Lung (tissue), 12 donors: Measurements from ENCODE around the gene DLK2. TPM values are rescaled to one million over a fixed set of nuclear protein-coding genes. Genes with fewer than 3 reads are reported as not detected.

Experiments
- ATAC-seq: fragments of 200-7000 bp; cut with Tn5 transposase; one replicate; pipeline ENCODE4 v1.9.1; 2020; ENCODE audit warnings: moderate number of reproducible peaks; ENCODE audit not compliant: insufficient read depth, low FRiP score
- DNase-seq, 3 donors: peaks; one replicate each; pipeline ENCODE4 v3.0.0-alpha.2; 2013 to 2017
- H3K27ac ChIP-seq, 2 donors: one replicate each; pipeline ENCODE4 v1.5.1; 2013; ENCODE audit warnings: mild to moderate bottlenecking in 2 of 2, moderate library complexity in 2 of 2, control low read depth in 1 of 2, inconsistent platforms in 1 of 2, low read depth in 1 of 2, low read length in 1 of 2
- H3K27me3 ChIP-seq, 3 donors: one replicate each; pipeline ENCODE4 v1.5.1; 2013; ENCODE audit warnings: low read length in 2 of 3; ENCODE audit not compliant: control insufficient read depth in 3 of 3, insufficient read depth in 3 of 3
- H3K36me3 ChIP-seq, 4 donors: one replicate each; pipeline ENCODE4 v1.5.1; 2013; ENCODE audit warnings: low read length in 4 of 4, mild to moderate bottlenecking in 1 of 4, moderate library complexity in 1 of 4; ENCODE audit not compliant: control insufficient read depth in 4 of 4, insufficient read depth in 4 of 4
- H3K4me1 ChIP-seq, 5 donors: one replicate each; pipeline ENCODE4 v1.5.1; 2013; ENCODE audit warnings: low read length in 5 of 5, mild to moderate bottlenecking in 2 of 5, moderate library complexity in 1 of 5; ENCODE audit not compliant: control insufficient read depth in 5 of 5, insufficient read depth in 5 of 5
- H3K4me3 ChIP-seq: one replicate; pipeline ENCODE4 v1.5.1; 2013; ENCODE audit warnings: mild to moderate bottlenecking, control low read depth, moderate library complexity
- H3K9ac ChIP-seq, 2 donors: one replicate each; pipeline ENCODE4 v1.5.1; 2013; ENCODE audit warnings: low read length in 2 of 2, control low read depth in 1 of 2; ENCODE audit not compliant: insufficient read depth in 1 of 2
- H3K9me3 ChIP-seq, 4 donors: one replicate each; pipeline ENCODE4 v1.5.1; 2013; ENCODE audit warnings: low read length in 3 of 4, mild to moderate bottlenecking in 1 of 4, moderate library complexity in 1 of 4; ENCODE audit not compliant: control insufficient read depth in 4 of 4, insufficient read depth in 3 of 4
- CTCF ChIP-seq: IDR thresholded peaks from 2 replicates; pipeline ENCODE4 v1.5.1; 2012; ENCODE audit warnings: mild to moderate bottlenecking; ENCODE audit errors: control extremely low read depth, extremely low read depth
- WGBS, 2 donors: extraction: QIAGEN DNeasy Blood & Tissue Kit; methylation state at CpG; one replicate each; pipeline ENCODE4 v1.1.7; 2013; 5-methylcytosine and 5-hydroxymethylcytosine counted together
- polyA plus RNA-seq, 2 donors: library from polyadenylated mRNA; stranded (reverse); fragments of 200-250 nt; gene quantifications; one replicate each; pipeline ENCODE4 v1.2.1, GENCODE V29; 2013
- total RNA-seq, 2 donors: library from RNA; depleted of rRNA in 1 of 2; stranded (reverse); fragments of >200 nt in 1 of 2; gene quantifications; one replicate each; pipeline ENCODE4 v1.2.1, GENCODE V29; 2014 to 2021
- donor health status: control.
- donor health status: control.
- donor health status: Bipolar disorder and iron deficiency.
- donor health status: healthy.
- donor health status: DM: yes; HTN: yes; CAD: no.

The DLK2 gene
- total and polyA plus RNA-seq, 4 donors: 1.1 to 2.6 (median 1.3) TPM

- peaks cover 5 to 37% (median 12%) of the 10 kb centered on the region in 5 donors for H3K4me1 ChIP-seq
- H3K4me3 ChIP-seq: no peak overlapping the region
- DNase-seq: no peak
- TF ChIP-seq CTCF: no peak
- ATAC-seq: no peak
- H3K27me3 ChIP-seq: no peaks in the 10 kb centered on the region
- no peak overlapping the region for H3K9ac ChIP-seq
- H3K27ac ChIP-seq: no peak overlapping the region
- H3K36me3 ChIP-seq: peaks cover 2 to 16% (median 16%) of the 10 kb centered on the region in 4 donors
- 92 to 93% methylated on average over 4 of the region's 4 CpGs for WGBS, 2 donors
- no peaks in the 10 kb centered on the region for H3K9me3 ChIP-seq
Observed at GRCh38 chr6:43494766-43495165, 39.4 kb upstream of the DLK2 start.

DNA sequence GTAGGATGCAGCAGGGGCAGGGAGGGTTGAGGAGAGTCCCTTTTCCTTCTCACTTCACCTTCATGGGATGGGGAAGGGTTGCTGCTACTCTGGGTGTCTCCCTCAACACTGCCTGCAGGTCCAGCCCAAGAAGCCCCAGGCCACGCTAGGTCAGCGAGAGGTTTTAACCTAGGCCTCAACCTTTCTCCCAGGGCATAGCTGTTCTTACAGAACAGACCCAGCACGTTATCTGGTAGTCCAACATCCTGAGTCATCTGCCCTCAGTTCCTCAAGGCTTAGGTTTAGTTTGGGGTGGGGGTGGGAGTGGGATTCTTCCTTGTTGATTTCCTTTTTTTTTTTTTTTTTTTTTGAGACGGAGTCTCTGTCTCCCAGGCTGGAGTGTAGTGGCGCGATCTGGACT is 39.0 kb upstream of the DLK2 start:
- Histone ChIP-seq H3K9me3 (no peaks in the 10 kb centered on the region), H3K4me3 (no peak overlapping the region), H3K9ac (no peak overlapping the region), H3K36me3 (peaks cover 2 to 13% (median 12%) of the 10 kb centered on the region in 4 donors), H3K27ac (no peak overlapping the region), H3K4me1 (peaks cover 5 to 37% (median 12%) of the 10 kb centered on the region in 5 donors), H3K27me3 (no peaks in the 10 kb centered on the region)
- DNase-seq (no peak), ATAC-seq (no peak)
- WGBS, 2 donors: 92 to 95% methylated on average over 6 of the region's 6 CpGs
- no peak for TF ChIP-seq CTCF

- ATAC-seq: no peak
- Histone ChIP-seq H3K9me3 (no peaks in the 10 kb centered on the region), H3K27me3 (no peaks in the 10 kb centered on the region), H3K36me3 (peaks cover 2 to 8% (median 7%) of the 10 kb centered on the region in 4 donors), H3K4me1 (peaks cover 5 to 33% (median 12%) of the 10 kb centered on the region in 5 donors), H3K4me3 (no peak overlapping the region), H3K27ac (no peak overlapping the region), H3K9ac (no peak overlapping the region)
- 93 to 96% methylated on average over 7 of the region's 7 CpGs for WGBS, 2 donors
- no peak for DNase-seq
- no peak for TF ChIP-seq CTCF
Observed at GRCh38 chr6:43493833-43494232, 38.5 kb upstream of the DLK2 start.

DNA sequence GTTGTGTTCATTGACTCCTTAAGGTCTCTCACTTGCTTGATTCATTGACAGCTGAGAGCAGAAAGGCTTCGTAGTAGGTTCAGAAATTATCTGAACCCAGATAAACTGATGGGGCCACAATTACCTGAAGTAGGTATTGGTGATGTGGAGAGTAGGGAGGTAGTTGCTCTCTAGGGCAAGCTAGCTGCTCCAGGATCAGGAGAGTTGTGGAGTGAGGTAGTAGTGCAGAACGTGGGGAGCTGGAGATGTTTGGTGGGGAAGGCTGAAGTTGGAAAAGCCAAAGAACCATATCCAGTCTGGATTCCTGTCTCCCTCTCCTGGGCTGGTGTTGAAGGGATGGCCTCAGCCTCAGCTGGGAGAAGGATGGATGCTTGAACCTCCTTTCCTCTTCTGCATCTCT is 37.9 kb upstream of the DLK2 start:
- Histone ChIP-seq H3K4me3 (no peak overlapping the region), H3K27me3 (no peaks in the 10 kb centered on the region), H3K27ac (no peak overlapping the region), H3K9ac (no peak overlapping the region), H3K4me1 (peaks cover 5 to 31% (median 12%) of the 10 kb centered on the region in 5 donors), H3K36me3 (peaks cover 0 to 5% (median 3%) of the 10 kb centered on the region in 4 donors), H3K9me3 (no peaks in the 10 kb centered on the region)
- DNase-seq (no peak), ATAC-seq (no peak)
- 90 to 91% methylated on average over 2 of the region's 2 CpGs for WGBS, 2 donors
- TF ChIP-seq CTCF: no peak
